Activated naive CD4-positive, alpha-beta T cell treated with anti-CD3 and anti-CD28 coated beads, Interleukin-2, amount 50 U/mL, for 16 hours (primary cell): ENCODE data around the gene MDFI.

Experiments
- DNase-seq: peaks from one replicate; pipeline ENCODE4 v3.0.0-alpha.2; 2020

The MDFI gene

DNA sequence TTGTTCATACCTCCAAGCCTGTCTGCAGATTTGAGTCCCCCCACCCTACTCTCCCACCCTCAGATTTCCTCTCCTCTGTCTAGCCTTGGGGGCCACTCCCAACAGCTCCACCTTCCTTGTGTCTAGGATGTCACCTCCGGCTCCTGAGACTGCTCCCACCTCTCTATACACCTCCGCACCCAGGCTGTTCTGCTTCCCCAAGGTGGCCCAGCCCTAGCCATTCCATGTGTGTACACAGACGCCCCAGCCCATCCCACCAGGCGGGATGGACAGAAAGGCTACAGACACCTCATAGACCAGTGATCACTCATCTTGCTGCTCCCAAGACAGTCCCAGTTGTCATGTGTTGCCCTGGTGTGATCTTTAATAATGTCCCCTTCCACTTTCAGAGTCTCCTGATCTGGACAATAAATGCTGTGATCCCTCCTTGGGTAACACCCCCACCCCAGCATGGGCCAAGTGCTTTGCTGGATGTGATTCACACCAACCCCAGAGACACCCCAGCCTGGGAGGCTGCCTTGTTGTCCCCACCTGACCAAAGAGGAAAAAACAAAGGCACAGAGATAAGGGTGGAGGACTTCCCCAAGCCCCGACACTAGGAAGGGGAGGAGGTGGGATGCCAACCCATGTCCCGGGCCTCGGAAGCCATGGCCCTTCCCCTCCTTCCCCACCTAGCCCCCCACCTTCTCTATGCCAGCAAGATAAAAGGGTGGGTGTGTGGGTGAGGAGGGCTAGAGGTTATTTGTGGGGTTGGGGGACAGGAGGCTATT, 36.1 kb downstream of the MDFI start:
- no peak for DNase-seq

DNA sequence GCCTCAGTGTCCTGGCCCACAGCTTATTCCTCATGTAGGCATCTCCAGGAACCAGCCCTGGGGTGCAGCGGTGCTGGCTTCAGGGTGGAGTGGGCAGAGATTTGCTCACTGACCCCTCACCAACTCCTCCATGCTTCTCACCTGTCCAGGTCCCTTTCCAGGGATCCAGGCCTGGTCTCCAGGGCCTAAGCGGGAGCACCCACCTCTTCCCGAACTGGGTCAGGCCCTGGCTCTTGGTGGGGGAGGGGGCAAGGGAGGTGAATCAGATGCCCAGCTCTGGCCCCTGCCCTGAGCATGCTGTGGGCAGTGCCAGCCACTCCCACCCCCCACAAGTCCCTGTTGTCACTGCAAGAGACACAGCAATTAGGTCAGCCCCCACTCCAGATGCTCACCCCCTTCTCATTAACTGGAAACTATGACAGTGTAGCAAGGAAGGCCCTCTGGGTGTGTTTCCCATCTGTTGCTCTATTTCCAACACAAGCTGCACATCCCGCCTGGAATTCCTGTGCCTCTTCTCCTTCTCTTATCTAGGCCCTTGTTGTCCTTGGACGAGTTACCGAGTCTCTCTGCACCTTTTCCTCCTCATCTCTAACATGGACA, 37.0 kb downstream of the MDFI start:
- no peak for DNase-seq

GRCh38 chr6:41675992-41676391, 37.7 kb downstream of the MDFI start:
- DNase-seq: no peak

GRCh38 chr6:41676431-41676830, 38.2 kb downstream of the MDFI start:
- DNase-seq: no peak

- no peak for DNase-seq
Observed at GRCh38 chr6:41677124-41677921, 39.1 kb downstream of the MDFI start.

DNA sequence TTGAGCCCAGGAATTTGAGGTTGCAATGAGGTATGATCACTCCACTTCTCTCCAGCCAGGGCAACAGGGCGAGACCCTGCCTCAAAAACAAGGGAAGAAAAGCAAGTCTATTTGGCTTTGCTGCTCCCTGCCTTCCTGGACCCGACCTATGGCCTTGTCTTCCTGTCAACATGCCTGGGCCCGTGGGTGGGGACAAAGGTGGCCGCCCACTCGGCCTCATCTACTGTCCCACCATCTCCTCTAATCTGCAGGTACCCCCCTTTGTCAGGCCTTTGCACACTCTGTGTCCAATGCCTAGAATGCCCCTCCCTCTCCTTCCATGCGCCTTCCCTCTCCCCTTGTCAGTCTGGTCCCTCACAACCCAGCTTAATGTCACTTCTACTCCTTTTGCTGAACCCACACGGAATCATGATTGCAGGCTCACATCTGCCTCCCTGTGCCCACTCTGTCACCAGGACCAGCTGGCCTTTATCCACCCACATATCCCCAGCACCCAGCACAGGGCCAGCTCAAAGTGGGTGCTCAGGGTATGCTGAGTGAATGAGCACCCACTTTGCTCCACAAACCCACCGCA, 40.3 kb downstream of the MDFI start:
- DNase-seq: no peak

DNA sequence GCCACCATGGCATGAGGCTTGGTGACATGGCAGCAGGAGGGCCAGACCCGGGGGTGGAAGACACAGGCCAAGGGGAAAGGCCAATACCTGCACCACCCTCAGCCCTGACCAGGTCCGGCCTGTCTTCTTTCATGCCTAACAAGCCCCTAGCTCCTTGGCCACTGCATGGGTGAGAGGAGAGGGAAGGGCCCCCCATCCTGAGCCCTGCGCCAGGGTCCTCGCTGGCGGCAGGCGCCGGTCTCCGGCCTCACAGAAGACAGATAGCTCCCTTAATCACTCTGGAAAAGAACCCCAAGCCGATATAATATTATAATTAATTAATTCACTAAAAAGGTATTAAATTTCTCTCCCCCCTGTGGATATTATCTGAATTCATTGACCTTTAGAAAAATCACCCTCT, 41.4 kb downstream of the MDFI start:
- DNase-seq: no peak

- no peak for DNase-seq
Observed at GRCh38 chr6:41680182-41680965, 42.1 kb downstream of the MDFI start.

- peak; percentile 77 for DNase-seq
Observed at GRCh38 chr6:41682056-41682477, 43.8 kb downstream of the MDFI start.

- DNase-seq: no peak
Observed at GRCh38 chr6:41682497-41683272, 44.4 kb downstream of the MDFI start.

GRCh38 chr6:41683273-41683522, 44.9 kb downstream of the MDFI start:
- DNase-seq: no peak

DNA sequence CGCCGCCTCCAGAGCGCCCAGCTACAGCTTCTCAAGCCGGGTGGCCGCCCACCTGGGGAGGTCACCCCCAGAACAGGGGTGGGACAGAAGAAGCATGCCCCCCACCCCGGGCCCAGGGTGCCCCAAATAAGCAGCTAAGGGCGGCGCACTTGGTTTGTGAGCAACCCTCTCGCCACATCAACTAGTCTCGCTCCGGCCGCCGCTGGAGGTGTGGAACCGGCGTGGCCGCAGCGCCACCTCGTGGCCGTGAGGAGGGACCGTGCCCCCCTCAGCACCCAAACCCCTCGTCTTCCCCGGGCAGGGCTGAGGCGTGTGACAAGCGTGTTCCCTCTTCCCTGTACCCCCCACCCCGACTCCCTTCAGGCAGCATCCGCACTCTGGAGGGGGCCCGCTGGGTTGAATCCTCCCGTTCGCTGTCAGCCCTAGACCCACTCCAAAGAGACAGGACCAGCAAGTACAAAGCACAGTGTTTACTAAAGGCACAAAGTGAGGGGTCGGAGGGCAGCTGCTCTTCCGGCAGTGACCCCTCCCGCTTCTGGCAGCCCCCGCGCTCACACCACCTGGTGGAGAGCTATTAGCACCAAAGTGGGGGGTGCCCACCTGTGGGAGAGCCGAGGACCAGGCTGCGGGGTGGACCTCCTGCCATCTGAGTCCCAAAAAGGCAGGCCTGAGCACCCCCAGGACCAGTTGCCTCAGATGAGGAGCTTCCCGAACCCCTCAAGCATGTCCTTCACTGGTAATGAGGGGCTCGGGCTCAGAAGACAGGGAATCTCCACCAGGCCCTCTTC, 45.4 kb downstream of the MDFI start:
- peak; percentile 84 for DNase-seq

DNA sequence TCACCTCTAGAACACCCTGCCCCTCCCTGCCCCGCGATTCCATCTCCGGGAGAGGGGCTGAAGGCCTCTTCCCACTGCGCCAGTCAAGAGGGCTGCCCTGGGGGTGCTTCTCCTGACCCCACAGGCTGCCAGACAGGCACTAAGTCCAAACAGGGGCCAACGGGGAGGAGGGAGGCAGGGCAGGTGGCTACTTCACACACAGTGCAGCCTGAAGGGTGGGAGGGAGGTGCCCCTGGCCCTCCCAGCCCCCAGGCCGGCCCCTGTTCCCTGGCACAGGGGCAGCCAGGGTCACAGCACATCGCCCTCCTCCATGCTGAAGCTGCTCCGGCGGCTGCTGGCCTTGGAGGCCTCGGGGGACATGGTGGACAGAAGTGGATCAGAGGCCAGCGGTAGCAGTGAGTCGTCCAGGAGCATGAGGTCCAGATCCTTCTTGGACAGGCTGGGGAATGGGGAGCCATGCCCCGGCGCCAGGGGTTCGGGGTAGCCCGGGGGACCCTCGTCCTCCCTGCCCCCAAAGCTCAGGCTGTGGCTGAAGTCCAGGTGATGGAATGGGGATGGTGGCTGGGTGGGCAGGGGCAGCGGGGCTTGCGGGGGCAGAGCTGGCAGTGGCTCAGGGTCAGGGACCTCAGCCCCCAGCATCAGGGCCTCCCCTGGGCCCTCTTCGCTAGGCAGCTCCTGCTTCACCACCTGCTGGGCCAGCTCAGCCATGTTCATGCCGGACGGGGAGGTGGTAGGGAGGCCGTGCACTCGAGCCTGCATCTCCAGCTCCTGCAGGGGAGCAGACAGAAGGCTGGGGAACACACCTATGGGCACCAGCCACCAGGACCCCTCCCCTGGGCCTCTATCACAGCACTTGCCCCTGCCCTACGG, 46.3 kb downstream of the MDFI start:
- no peak for DNase-seq

DNA sequence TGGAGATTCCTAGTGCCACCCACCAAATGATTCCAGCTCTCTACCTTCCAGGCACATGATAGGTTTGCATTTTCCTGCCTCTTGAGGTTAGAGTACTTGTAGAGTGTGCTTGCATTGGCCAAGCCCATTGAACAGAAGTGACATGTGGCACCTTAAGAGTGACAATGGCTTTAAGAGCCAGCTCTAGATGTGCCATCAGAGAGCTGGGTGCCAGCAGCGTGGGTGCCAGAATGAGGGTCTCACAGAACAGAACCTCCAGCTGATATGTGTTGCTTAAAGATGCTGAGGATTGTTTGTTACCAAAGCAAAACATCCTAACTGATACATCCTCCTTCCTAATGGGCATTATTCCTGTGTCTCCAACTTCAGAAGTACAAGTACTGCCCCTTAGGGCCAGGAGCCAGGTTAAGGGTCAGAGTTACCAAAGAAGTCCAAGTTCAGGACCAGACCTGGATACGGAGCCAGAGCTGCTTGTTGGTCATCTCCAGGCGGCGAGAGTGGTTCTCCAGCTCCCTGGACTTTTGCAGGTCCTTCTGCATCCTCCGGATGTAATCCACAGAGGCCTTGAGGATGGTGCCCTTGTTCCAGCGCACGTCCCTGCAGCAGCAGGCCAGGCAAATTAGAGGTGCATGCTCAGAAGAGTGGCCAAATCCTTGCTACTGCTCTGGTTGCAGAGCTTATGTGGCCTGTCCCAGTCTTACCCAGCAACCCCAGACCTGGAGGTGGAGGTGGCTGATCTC, 47.5 kb downstream of the MDFI start:
- no peak for DNase-seq

- no peak for DNase-seq
Observed at GRCh38 chr6:41687501-41688175, 49.4 kb downstream of the MDFI start.

DNA sequence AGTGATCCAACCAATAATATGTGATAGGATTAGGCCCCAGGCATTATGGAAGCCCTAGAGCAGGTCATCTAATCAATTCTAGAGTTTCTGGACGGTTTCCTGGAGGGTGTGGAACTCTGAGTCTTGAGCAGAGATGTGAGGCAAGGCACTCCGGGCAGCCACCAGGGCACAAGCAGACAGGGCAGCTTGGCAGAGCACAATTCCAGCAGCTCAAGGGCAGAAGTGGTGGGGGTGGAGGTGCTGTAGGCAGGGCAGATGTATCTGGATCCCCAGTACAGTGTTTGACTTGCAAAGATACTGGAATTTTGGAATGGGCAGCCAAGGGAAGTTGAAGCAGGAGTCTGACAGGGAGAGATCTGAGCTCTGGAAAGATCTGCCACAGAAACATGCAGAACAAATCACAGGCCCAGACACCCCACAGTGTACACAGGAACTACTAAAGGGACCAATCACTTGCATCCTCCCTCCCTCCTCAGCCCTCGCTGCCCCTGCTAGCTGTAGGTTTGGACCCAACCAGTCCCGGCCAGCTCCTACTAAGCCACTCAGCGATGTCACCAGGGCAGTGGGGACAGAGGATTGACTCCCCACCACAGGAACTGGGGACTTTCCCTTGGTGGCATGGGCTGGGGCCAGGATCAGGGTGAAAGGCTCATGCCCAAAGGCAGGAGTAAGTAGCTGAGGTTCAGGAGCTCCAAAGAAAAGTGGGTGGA, 50.1 kb downstream of the MDFI start:
- DNase-seq: no peak

DNA sequence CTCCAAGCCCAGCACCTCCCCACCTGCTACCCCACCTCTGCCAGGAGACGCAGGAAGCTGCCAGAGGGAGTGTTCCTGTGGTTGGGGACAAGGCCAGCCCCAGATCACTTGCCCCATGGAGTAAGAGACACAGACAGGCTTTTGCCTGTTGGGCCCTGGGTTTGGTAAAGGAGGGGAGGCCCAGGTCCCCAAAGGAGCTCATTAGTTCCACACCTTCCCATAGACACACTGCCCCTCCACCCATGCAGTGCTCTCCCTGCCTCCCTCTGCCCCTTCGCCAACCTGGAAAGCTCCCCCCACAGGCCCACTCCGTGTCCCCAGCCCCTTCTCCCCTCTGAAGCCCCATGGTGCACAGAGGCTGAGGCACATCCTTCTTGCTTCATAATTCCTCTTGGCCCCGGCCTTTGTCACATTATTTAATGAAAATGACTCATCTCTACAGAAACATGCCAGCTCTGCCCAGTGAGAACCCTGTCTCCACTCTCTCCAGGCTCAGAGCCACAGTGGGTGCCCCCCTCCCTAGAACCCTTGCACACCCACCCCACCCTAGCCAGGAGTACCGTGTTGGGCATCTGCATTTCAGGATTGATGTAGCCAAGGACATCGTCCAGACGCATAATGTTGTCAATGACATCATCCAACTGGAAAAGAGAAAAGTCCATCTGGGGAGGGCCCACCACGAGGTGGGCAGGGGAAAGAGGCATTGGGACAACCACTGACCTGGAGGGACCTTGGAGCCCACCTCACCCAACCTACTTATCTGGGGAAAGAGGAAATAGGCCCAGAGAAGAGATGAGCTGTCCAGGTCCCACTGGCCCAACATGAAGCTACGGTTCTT, 51.1 kb downstream of the MDFI start:
- no peak for DNase-seq
